PFSK-1 (cell line): ENCODE data around the gene LYRM1.

Experiments used
- POLR2AphosphoS5 ChIP-seq: IDR thresholded peaks from 2 replicates; pipeline ENCODE4 v1.6.1; 2012; ENCODE audit warnings: low read depth, mild to moderate bottlenecking, control low read depth, low read length, moderate library complexity
- SIN3A ChIP-seq: IDR thresholded peaks from 2 replicates; pipeline ENCODE4 v1.6.1; 2012; ENCODE audit warnings: mild to moderate bottlenecking, low read length, moderate library complexity, borderline replicate concordance; ENCODE audit not compliant: insufficient read depth
- TAF1 ChIP-seq: IDR thresholded peaks from 2 replicates; pipeline ENCODE4 v1.6.1; 2012; ENCODE audit warnings: low read length, control low read depth, borderline replicate concordance; ENCODE audit not compliant: insufficient read depth

DNA sequence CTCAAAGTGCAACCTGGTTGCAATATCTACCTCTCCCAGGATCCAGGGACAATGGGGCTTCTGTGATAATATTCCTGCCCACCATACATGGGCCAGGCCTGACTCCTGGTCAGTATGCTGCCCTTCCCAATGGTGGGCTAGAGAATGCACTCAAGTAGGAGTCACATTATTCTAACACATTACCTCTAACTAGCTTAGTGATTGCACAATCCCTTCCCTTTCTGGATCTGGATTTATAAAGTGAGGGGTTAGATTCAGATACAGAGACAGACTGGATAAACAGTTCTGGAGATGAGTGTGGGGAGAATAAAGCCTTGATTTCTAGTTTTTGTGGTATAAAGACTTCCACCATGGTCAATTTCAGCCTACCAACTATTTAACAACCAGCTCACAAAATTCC is 33.0 kb downstream of the LYRM1 start:
- TF ChIP-seq POLR2AphosphoS5: no peak
- no peak for TF ChIP-seq SIN3A
- TF ChIP-seq TAF1: no peak
